NCI-H146 treated with DMSO at 0.1 percent for 48 hours (cell line): Measurements from ENCODE around the gene MIPEP.
"Not testable (repeated sequence)": the region's sequence is repeated elsewhere in the genome, so short reads cannot be mapped to it uniquely, and the experiment has no call there.

Experiments
- DNase-seq: peaks from one replicate; lab custom pipeline; 2025; ENCODE audit not compliant: unreplicated experiment; lab: John Stamatoyannopoulos, UW

MIPEP gene

DNA sequence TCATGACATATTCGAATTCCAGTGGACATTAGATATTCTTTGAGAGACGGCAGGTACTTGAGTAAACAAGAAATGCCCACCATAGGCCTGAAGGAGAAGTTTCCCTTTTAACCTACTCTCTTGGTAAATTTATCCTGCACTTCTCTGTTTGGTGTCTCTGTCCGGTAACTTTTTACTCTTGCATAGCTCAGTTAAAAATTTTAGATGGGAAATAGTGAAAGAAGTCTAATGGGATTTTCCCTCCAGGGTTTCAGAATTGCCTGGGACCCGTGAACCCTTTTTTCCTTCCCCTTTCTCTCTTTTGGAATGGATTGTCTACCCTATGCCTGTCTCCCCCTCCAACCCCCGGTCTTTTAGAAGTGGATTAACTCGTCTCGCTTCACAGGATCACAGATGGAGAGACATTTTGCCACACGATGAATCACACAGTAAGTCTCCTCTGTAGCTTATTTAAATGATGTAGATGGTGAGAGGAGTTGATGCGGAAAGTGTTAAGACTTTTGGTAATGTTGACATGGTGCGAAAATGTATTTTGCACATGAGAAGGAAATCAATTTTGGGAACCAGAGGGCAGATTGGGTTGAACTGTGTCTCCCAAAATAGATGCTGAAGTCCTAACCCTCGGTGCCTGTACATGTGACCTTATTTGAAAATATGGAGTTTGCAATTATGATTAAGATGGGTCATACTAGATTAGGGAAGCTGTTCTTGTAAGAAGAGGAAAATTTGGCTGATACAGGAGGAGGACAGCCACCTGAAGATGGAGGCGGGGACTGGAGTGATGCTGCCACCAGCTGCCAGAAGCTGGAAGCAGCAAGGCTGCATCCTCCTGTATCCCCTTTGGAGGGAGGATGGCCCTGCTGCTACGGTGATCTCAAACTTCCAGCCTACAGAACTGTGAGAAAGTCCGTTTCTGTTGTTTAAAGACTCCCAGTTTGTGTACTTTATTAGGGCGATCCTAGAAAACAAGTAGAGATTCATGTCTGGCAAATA lies 711 bp upstream of the MIPEP start:
- no peak for DNase-seq

DNA sequence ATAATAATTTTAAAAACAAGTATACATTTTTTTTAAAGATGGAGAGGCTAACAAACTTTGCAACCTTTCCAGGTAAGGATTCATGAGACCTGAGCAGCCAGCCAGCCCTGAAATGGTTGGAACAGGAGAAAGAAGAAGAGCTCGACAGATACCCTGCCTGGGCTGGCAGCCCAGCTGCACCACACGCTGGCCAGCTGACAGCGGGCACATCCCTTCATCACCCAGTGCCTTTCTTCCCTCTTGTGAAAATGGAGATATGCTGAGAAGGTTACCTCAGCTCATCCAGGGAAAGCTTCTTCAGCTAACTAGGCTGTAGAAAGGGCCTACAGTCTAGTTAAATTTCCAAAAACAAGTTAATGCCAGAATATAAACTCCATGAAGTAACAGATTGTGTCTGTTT lies 4.8 kb downstream of the MIPEP start:
- DNase-seq: not testable (repeated sequence)

DNA sequence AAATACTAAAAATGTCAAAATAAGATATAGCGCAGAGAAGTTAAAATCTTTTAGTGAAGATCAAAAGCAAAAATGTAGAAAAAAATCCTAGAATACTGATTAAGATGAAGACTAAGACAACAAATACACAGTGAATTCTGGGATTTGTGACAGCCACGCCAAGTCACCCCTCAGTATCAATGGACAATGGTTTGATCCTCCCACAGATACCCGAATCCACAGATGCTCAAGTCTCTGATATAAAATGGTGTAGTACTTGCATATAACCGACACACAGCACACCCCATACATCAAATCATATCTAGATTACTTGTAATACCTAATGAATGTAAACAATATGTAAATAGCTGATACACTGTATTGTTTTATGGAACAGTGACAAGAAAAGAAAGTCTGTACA lies 5.9 kb downstream of the MIPEP start:
- DNase-seq: no peak

DNA sequence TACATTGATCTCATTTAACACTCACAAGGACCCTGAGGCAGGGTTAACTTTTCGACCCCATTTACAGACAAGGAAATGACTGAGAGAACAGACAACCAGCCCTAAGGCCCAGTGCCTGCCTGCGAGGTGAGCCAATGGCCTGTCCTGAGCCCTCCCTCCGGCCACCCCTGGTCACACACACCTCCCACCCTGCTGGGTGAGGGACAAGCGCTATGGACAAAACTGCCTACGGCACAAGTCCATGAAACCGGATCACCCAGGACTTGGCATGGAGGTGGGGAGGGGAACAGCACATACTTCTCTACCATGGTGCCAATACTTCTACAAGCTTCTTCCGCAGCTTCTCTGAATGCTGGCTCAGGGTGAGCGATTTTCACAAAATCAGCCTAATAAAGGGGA lies 7.8 kb downstream of the MIPEP start:
- not testable (repeated sequence) for DNase-seq

DNA sequence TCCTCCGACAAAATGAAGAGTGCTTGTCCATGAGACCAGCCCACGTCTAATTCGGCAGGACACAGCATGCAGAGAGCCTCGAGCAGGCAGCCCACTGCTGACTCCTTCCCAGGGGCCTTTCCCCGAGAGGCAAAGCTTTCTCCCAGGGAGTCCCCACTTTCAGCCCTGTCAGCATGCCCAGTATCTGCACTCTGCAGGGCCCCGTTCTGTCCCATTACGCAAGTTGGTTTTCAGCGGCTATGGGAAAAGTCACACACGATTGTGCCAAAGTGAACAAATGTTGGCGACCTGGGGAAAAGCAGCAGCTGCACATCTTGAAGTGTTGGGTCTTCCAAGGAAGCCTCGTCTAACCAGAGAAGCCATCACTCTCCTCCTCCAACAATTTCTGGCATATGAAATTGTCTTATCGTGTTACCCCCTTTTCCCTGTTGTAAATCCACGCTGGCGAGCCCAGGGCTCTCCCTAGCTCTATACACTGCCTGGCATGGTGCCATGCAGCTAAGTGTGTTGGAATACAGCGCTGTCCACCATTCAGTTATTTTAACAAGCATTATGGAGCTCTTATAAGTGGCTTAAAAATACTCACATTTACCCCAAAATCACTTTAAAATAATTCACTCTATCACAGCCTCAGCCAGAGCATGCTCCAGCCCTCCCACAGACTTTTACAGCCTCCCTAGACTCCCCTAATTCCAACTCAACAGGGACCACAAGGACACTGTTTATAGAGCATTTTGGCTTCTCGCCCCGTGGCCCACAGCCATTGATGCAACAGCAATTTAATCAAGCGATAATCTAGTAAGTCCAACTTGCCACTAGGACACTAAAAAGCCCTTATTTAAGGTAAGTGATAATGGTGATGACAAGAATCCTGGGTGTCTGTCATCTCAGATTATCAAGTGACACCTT lies 8.5 kb downstream of the MIPEP start:
- DNase-seq: not testable (repeated sequence)

DNA sequence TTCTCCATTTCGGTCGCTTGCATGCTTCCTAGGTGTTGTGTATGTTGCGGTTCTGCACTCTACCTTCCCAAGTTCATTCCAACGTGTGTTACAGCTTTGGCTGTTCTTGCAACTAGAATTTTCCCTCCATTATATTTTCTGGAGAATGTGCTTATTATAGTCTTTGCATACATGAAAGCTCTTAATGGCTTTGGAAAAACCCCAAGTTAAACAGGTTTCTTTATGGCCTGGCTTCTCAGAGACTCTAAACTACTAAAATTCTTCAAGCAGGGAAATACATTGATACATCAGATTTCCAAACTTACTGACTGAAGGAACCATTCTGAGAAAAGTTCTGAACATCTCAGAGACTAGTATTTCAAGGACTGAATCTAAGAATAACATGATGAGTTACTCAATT lies 11.9 kb downstream of the MIPEP start:
- no peak for DNase-seq

DNA sequence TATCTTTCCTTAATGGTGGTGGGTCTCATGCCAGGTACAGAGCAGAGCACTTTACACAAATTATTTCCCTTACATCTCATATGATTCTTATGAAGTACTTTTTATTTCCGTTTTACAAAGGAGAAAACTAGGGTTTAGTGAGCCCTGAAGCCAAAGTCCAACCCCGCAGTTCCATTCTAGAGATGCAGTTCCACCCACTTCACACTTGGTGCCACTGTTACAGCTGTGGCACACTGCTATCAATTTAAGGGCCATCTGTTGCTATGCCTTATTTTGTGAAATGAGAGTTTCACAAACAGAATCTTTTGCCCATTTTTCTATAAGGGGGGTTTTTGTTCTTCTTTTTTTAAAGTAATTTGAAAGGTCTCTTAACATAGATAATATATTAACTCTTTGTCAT lies 12.9 kb downstream of the MIPEP start:
- no peak for DNase-seq

DNA sequence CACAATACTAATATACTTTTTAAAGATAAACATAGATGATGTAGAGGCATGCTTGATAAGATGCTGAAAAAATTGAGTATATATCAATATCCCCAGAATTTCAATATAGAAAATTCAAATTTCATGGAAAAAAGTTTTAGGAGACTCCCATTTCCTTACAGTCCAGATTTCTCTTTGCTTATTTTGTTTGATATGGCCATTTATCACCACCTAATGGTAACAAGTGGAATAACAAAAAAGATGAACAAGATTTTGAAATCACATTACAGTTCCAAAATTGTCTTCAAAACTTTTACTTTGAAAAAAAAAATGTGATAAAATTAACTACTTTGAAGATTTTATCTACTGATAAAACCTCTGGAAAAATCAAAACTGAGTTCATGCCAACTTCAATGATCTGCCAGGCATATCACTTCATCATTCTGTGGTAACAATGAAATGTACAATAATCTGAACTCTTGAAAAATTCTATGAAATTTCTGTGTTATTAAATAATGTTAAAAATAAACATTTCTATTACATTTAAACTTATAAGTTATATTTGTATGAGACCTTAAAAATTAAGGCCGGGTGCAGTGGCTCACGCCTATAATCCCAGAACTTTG lies 17.5 kb downstream of the MIPEP start:
- DNase-seq: no peak

DNA sequence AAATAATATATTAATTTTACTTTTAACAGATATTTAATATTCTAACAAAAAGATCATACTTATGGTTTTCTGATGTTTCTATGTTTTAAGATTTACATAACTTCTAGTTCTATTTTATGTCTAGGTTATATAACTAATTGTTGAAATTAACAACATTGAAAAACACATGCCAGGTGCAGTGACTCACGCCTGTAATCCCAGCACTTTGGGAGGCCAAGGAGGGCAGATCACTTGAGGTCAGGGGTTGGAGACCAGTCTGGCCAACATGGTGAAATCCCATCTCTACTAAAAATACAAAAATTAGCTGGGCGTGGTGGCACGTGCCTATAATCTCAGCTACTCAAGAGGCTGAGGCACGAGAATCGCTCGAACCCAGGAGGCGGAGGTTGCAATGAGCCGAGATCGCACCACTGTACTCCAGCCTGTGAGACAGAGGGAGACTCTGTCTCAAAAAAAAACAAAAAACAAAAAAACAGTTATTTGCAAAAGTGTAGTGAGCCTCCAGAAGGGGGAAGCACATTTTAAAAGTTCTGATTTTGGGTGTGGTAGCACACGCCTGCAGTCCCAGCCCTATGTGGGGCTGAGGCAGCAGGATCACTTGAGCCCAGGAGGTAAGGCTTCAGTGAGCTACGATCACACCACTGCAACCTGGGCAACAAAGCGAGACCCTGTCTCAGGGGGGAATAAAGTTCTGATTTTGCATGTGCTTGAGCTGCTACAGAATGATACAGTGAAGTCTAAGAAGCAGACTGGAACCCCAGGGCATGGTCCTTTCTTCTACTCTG lies 18.7 kb downstream of the MIPEP start:
- no peak for DNase-seq

DNA sequence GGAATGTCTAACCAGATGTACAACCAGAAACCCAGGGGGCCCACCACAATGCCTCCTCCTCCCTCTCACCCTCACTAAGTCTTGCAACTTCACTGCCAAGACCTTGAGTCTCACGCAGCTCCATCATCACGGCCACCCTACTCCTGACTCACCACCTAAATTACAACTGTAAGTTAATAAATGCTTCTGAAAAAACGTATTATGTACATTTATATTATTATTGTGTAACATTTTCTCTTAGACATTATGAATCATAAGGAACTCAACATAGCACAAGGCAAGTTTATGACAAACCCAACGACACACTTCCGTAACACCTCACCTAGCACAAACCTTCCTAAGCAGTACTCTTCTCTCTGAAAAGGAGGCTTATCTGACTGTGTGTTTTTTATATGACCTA lies 20.7 kb downstream of the MIPEP start:
- DNase-seq: no peak

DNA sequence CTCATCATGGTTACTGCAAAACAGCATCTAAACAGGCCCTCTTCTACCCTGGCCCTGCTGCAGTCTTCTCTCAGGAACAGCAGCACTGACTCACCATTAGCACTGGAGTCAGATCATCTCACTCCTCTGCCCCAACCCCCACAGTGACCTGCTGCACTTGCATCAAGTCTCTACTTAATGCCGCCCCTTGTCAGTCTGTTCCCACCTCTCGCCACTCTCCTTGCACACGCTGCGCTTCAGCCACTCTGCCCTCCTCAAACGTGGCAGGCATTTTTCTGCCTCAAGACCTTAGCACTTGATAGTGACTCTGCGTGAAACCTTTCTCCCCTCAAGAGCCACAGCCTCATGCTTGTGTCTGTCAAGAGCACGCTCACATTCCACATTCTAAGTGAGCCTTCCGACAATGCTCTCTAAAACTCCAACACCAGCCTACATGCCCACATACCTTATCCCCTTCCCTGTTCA lies 22.1 kb downstream of the MIPEP start:
- DNase-seq: no peak

DNA sequence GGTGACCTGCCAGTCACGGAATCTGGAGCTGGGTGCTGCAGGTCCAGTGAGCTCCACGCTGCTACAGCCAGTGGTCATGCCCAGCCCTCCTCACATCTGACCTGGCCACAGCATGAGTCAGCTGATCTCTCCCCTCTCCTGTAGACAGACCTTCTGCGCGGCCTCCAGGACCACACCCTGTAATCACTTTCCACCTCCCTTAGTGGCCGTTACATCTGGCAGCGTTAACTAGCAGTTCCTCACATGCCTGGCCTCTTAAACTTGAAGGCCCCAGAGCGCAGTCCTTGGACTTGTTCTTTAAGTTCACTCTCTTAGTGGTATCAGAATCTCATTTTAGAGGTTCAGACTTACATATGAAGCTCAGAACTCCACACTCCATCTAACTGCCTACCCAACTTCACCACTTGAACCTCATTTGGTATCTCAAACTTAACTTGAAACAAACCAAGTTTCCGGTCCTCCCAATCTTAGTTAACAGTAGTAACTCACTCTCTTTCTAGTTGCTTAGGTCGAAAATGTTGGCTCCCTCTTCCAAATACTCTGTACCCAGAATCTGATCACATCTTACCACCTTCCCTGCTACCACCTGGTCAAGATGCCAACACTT lies 22.7 kb downstream of the MIPEP start:
- no peak for DNase-seq

DNA sequence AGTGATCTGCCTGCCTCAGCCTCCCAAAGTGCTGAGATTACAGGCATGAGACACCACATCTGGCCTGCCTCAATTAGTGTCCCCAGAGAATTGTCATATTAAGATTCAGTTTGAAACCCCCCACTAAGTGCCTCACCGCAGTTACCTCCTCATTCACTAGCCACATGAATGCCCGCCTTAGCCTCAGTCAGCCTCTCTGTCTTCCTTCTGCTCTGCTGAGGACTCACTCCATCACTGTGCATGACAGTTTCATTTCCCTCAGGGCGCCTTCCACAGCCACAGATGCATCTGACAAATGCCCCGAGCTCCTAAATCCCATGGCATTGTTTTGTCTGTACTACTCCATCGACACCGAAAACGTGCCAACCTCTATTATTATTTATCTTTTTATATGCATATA lies 23.3 kb downstream of the MIPEP start:
- no peak for DNase-seq

DNA sequence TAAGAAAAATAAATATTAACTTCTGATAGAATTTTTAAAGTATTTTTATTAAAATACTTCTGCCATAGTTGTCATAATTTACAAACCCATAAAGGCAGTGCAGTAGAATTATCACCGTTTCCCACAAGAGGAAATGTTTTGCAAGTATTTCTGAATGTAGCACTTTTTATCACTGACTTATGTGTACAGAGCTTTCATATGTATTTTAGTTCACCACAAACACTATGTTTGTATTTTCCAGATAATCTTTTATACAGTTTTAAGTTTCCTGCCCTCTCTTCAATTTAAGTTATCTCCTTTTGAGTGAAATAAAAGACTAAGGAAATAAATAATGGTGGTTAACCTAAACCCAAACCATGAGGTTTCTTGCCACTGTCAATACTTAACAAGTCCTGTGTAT lies 24.2 kb downstream of the MIPEP start:
- no peak for DNase-seq

DNA sequence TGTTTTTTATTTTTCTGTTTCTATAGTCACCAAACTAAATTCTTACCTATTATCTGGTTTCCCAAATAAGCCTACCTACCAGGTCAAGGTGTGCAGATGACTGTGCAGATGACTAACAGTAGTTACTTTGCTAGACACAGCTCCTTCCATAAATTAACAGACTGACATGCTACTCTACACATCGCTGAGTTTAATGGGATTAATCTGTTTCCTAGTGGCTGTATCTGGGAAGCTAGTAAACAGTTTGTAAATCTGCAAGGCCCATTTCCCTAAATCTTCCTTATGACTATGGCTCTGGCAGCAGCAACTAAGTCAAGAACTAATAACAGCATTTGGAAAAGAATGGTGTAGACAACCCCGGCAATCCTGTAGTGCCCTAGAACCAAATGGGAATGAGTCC lies 27.9 kb downstream of the MIPEP start:
- no peak for DNase-seq

DNA sequence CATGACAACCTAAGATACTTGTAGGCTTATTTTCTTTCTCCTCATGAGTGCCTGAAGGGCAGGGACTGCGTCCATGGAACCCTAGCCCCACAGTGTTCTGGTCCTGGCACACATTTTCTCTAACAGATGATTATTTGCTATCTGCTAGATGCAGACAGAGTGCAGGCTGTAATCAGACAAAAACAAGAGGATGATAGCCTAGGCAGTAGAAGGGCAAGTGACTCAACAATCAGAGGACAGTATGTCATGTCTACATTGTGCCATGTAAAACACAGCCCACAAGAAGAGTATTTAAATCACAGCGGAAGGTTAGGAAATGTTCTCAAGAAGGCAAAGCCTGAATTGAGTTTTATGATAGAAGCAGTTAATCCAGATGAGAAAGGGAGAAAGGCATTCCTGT lies 29.3 kb downstream of the MIPEP start:
- no peak for DNase-seq

DNA sequence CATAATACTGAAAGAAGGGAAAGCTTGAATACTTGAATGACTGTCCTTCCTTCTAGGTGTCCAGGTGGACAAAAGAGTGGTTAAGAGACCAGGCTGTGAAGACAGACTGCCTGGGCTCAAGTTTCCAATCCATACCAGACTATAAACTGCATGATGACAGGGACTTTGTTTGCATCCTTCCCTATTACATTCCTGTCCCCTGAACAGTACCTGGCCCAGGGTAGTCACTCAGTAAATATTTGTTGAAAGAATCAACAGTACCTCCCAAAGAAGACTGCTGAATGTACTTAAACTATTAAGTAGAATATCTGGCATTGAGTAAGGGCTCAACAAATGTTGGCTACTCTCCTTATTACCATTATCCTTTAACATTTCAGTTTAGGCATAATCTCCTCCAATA lies 29.7 kb downstream of the MIPEP start:
- no peak for DNase-seq

DNA sequence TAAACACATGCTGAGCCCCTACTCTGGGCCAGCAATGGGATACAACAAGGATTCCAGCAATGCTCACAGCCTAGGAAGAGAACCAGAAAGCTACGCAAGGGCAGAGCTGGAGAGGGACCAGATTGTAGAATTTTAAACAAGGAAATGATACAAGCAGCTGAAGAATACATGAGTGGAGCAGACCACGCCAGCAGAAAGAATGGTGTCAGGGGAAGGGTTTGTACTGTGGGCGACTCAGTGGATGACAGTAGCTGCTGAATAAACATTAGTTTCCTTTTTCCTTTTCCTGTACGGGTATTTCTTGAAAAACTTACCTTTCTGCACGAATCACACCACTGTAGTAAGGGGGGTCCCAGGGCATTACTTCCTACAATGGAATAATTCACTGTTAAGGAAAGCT lies 30.7 kb downstream of the MIPEP start:
- no peak for DNase-seq

DNA sequence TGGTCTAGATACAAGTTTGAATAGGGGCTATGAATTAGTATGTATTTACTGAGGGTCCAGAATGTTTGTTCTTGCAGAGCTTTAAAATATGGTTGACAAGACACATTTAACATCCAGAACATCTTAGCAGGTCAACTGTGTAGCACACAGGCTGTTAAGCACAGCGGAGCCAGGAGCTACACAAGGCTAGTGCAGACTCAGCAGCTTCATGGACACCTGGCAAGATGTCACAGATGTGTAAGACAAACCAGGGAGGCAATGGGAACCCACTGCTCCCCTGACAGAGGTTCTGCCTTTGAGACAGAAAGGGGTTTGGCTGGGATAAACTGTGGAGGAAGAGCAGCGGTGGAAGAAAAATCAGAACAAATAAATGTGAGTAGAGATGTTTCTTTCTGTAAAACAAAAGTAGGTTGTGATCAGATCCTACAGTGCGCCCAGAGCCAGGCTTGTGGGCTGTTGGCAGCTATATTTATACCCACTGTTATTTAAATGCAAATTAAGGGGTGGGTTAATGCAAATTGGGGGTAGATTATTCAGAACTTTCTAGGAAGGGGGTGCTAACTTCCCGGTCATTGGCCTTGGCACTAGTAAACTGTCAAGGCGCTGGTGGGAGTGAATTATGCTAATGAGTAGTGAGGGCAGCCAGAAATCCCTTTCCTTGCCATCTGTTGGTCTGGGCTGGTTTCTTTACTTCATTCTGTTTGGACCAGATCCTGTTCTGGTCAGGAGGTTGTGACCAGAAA lies 33.0 kb downstream of the MIPEP start:
- DNase-seq: no peak
